Kidney tubule cell (primary cell): ENCODE results near the gene GOLGA3.

Experiments used
- DNase-seq: peaks from one replicate; pipeline ENCODE4 v3.0.0-alpha.2; 2018; ENCODE audit warnings: low spot score

Gene GOLGA3

GRCh38 chr12:132748319-132748718 lies 80.3 kb downstream of the GOLGA3 start:
- DNase-seq: no peak

DNA sequence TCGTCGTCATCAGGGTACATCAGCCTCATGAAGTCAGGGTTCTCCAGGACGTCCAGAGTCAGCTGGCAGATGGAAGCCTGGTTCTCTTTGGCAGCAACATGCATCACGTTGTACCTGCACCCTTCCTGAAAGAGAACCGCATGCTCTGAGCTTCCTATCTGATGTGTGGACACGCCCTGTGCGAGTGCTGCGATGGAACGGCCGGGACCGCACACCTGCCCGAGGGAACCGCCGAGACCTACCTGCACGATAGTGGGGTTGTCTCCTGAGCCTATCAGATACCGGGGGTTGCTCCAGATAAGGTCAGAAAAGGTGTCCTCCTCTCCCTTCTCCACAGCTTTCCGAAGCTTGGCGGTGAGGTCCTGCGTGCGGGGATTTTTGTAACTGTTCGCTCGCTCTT lies 80.8 kb downstream of the GOLGA3 start:
- no peak for DNase-seq

DNA sequence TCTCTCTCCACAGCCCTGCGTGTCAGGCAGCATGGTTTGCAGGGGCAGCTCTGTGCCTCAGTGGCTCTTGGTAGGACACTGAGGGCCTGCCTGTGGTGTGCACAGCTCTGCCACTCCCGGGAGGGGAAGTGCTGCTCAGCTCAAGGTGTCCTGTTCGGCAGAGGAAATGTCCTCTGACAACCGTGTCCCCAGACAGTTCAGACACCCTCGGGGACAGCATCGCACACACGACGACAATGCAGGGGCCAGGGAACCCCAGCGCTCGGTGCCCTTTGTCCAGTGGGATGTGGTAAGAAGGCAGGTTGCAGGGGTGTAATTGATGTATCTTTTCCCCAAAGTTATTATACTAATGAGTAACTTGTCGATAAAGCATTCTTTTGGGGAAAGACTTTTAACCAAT lies 81.3 kb downstream of the GOLGA3 start:
- no peak for DNase-seq

GRCh38 chr12:132746613-132747012 lies 82.1 kb downstream of the GOLGA3 start:
- no peak for DNase-seq

- DNase-seq: no peak
Observed at GRCh38 chr12:132743831-132744230, 84.8 kb downstream of the GOLGA3 start.

DNA sequence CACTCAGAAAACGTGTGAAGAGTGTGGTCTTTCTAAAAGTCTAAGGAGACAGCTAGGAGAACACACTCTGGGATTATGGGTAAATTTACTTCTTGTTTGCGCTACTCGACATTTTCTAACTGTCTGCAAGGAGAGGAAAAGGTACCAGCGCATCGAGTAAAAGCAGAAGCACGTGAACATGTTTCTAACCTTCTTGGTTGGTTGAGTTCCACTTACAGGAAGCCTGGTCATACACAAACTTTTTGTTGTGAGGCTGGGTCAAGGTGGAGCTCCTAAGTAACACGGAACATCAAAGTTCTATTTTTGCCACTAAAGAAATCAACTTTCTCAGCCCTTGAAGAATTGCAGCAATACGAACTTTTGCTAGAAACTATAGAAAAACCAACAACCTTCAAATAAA lies 87.0 kb downstream of the GOLGA3 start:
- DNase-seq: no peak

- DNase-seq: no peak
Observed at GRCh38 chr12:132740652-132741051, 88.0 kb downstream of the GOLGA3 start.

DNA sequence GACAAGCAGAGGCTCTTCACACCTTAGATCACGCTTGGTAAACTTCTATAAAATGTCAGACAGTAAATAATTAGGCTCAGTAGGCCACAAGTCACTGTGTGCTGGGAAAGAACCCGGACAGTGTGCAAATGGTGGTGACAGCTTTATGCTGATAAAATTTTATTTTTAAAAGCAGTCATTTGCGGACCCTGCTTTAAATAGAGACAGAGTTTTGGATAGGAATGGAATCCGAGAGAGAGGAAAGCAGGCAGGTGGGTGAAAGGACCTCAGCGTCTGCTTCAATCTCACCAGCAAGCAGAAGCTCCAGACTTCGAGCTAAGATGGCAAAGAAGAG lies 88.4 kb downstream of the GOLGA3 start:
- DNase-seq: no peak

DNA sequence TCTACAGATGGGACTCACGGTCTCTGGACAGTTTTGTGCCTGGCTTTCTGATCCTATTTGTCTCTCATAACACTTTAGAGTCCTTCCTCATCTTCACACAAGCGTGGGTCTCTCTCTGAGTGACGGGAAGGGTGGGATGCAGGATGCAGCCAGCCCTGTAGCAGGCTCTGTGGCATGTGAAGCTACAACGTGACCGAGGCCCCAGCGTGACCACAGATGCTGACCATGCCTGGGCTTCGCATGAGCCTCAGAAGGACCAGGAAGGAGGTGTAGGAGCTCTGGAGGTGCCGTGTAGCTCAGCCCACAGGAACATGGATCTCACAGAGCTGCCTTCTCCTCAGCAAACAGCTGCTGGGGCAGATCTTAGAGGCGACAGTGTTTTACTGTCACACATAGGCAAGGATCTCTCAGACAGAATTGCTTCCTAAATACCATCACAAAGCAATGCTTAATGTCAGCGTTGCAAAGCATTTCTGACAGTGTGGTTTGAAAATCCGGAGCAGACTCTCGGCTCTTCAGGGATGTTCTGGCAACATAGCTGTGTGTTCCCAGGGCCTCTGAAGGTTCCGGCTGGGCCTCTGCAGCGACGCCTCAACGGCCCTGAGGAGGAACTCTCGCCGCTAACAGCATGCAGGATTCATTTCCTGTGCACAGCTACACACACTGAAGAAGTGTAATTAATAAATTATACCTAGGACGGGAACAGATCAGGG lies 88.9 kb downstream of the GOLGA3 start:
- no peak for DNase-seq

- no peak for DNase-seq
Observed at GRCh38 chr12:132736913-132737312, 91.8 kb downstream of the GOLGA3 start.

DNA sequence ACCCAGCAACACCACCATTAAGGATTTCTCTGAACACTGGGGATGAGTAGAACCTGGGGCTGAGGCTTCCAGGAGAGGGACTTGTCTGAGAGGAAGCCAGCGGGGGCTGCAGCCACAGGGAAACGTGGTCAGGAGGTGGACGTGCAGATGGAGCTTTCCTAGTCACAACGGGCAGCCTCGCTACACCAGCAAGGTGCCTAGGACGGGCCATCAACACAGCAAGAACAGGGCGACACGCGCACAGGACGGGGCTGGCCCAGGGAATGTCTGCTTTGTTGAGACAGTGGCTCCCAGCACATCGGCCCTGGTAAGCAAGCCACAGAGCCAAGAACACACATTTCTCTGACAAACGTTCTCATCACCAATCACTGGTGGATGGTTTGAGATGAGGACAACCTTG lies 92.3 kb downstream of the GOLGA3 start:
- no peak for DNase-seq

DNA sequence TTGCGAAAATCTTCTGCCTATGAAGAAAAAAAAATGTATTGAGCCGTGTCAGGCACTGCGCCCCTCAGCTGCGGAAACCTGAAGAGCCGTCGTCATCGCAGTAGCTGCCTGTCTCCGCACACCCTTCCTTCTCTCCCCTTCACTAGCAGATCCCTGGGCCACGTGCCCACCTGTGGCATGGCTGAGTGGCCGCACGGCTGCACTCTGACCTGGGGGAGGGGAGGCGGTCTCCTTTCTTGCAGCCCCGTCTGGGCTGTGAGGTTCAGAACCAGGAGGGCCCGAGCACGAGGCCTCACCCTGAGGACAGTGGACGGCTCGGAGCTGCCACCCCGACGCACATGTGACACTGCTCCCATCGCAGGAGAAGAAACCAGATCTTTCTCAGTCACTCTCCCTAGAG lies 93.2 kb downstream of the GOLGA3 start:
- no peak for DNase-seq

DNA sequence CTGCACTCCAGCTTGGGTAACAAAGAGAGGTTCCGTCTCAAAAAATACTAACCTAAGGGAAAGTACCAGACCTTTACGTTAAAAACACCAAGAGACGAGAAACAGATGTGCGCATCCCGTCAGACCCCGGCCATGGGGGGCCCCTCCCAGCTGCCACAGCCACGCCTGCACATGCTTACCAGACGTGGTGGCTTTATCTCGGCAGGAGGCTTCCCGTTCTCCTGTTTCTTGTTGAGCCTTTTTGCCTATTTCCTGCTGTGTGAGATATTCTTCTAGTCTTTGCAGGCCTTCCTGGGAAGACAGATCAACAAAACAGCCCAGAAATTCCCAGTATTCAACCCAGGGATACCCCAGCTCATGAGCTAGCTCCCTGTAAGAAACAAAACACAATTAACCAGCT lies 94.5 kb downstream of the GOLGA3 start:
- no peak for DNase-seq

DNA sequence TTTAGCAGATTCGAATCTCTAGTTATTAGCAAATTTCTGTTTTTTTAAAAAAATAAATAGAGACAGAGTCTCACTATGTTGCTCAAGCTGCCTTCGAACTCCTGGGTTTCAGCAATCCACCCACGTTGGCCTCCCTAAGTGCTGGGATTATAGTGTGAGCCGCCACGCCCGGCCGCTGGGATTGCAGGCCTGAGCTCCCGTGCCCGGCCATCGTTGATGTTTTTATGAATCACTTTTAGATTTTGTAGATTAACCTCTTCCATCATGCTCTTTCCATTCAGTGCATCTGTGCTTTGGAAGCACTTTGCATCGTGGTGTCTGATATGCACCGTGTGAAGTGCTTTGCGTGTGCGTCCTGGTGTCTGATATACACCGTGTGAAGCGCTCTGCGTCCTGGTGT lies 97.1 kb downstream of the GOLGA3 start:
- no peak for DNase-seq

DNA sequence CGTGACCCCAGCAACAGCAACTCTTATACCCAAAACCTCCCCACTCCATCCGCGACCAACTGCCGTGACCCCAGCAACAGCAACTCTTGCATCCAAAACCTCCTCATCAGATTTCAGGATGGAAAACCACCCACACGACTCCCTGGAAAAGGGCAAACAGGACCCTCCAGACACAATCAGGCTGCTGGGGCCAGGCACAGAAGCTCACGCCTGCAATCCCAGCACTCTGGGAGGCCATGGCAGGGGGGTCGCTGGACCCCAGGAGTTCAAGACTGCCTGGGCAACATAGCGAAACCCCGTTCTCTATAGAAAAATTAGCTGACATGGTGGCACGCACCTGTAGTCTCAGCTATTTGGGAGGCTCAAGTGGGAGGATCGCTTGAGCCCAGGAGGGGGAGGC lies 98.3 kb downstream of the GOLGA3 start:
- no peak for DNase-seq

DNA sequence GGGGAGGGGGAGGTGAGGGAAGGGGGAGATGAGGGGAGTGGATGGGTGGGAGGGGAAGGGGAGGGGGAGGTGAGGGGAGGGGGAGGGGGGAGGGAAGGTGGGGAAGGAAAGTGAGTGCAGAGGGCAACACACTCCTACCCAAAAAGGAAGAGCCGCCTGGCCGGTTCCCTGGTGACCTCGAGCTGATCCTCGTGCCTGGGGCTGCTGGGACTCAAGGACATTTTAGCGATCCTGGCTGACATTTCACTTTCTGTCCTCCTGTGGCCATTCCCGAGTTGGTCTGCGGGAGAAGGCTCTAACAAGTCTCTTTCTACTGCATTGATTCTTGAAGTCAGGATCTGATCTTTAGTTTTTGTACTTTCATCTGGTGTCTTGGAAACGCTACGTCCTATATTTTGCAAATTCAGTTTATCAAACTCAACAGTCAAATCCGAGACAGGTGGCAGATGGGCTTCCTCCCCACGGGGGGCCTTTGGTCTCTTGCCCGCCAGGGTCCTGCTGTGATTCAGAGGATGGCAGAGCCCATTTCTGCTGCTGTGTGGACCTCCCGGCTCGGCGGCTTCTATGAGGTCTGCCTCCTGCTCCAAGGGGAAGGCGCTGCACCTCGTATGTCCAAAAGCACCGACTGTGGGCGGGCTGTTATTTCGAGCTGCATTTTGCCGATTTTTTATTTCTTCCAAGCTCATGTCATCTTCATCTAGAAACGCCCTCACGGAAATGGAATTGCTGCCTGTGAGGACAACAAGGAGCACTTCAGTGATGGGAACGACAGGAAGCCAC lies 98.9 kb downstream of the GOLGA3 start:
- DNase-seq: no peak

DNA sequence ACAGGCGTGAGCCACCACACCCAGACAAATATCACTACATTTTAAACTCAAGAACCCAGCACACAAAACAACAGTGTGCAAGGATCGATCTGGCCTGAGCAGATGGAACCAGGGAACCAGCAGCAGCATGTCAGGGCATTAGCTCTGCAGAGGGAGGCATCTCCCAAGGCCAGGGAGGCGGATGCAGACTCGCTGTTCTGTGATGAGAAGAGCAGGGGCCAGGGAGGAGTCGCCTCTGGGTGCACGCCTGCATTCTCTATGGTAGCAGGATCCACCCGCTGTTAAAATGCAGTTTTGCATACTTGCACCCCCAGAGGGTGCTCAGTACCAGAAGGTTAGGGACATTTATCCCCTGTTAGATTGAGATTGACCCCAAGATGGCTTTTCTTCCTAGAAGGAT lies 100.2 kb downstream of the GOLGA3 start:
- no peak for DNase-seq

- DNase-seq: no peak
Observed at GRCh38 chr12:132727091-132727794, 101.4 kb downstream of the GOLGA3 start.

DNA sequence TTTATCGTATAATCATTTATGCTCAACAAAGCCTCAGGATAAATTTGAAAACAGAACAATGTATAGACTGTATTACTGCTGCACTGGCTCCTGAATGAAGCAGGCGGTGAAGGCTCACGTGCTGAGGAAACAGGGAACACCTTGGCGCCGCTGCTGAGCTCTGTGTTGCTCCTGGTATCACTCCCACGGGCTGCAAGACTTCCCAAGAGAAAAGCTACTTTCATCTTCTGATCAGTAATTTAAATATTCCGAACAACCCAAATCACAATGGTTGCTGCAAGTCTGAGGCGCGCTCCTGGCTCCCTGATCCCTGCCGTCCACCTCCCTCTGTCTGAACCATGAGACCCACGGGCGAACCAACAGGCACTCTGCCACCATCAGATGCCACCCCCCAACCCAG lies 102.3 kb downstream of the GOLGA3 start:
- DNase-seq: no peak

DNA sequence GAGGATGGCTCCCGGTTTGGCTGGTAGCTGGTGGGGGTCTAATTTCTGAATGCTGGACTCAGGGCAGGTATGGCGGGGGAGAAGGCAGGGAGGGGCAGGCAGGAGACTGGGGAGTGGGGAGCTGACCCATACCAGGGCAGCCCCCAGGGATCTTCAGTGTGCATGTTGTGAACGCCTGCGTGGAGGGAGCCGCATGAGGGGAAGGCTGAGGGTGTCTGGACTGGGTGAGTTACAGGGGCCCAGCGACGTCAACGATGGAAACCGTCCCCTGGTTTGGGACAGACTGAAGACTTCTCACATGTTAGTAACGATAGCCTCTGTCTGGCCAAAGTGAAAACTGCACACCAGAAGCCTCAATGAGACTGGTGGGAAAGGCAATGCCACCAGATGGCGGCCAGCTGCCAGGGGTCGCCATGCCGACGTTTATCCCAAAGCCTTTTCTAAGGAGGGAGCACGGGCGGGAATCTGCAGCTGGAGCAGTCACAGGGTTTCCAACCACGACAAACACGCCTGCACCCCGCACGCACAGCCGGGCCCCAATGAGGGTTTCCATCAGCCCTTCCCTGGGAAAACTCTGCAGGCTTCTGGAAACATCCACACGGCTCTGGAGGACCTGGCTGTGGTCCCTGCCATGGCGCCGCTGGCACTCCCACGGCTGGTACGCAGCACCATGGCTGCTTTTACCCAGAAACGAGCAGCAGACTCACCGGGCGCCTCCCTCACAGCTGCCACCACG lies 104.0 kb downstream of the GOLGA3 start:
- no peak for DNase-seq

GRCh38 chr12:132723764-132724140 lies 104.9 kb downstream of the GOLGA3 start:
- no peak for DNase-seq

DNA sequence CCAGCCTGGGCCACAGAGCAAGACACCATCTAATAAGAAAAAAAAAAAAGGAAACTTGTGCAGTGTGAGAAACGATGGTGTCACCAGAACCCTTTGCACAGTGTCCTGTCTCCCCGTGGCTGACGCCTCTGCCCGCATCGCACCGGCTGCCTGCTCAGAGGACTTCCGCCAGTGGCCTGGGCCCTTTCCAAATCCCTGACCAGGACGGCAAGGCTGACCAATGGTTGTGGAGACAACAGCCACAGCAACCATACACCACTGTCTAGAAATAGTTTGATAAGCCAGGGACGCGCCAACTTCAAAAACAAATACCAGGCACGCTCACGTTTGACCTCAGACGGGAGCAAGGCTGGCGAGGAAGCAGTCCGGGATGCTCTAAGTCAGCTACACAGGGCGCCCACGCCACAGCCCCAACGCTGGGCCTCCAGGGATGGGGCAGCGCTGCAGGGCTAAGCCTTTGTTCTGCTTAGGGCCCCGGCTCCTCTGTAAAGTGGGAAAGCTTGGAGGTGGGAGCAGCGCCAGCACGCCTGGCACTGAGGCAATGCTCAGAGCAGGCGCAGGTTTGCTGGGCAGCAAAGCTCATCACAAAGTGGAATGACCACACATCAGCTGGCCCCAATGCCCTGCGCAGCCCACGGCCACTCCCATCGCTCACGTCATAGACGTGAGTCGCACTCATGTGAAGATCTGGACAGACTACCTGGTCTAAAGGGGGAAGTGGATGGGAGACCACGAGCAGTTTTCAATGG lies 105.5 kb downstream of the GOLGA3 start:
- DNase-seq: no peak
